HepG2 (cell line): ENCODE measurements around the gene ROMO1. TPM values are rescaled to one million over a fixed set of nuclear protein-coding genes. Genes with fewer than 3 reads are reported as not detected.

Experiments used
- NFE2L2 ChIP-seq: fragments of 150-350 bp; IDR thresholded peaks from 2 replicates; pipeline ENCODE4 v1.6.1; 2014; ENCODE audit warnings: low read length
- NFRKB ChIP-seq: fragments of 450-650 bp; IDR thresholded peaks from 2 replicates; pipeline ENCODE4 v1.6.1; 2017
- POLR2G ChIP-seq: fragments of 200-400 bp; formaldehyde crosslinking; IDR thresholded peaks from 2 replicates; pipeline ENCODE4 v1.6.1; 2018; ENCODE audit warnings: mild to moderate bottlenecking, low read depth, low read length, moderate library complexity
- RFX1 ChIP-seq: fragments of 450-650 bp; IDR thresholded peaks from 2 replicates; pipeline ENCODE4 v1.6.1; 2017
- SNAI1 ChIP-seq: sonication (generic); formaldehyde crosslinking; IDR thresholded peaks from 2 replicates; pipeline ENCODE4 v1.5.0; 2020; ENCODE audit warnings: mild to moderate bottlenecking, missing genetic modification reagents, borderline replicate concordance
- SNAPC2 ChIP-seq: sonication (generic); formaldehyde crosslinking; IDR thresholded peaks from 2 replicates; pipeline ENCODE4 v1.8.1; 2022; ENCODE audit warnings: mild to moderate bottlenecking, missing genetic modification reagents
- STAT6 ChIP-seq: sonication (generic); formaldehyde crosslinking; IDR thresholded peaks from 2 replicates; pipeline ENCODE4 v1.4.0; 2020; ENCODE audit warnings: missing genetic modification reagents, mild to moderate bottlenecking, borderline replicate concordance
- THYN1 ChIP-seq: sonication (generic); formaldehyde crosslinking; IDR thresholded peaks from 2 replicates; pipeline ENCODE4 v1.8.1; 2023; ENCODE audit warnings: low read depth, mild to moderate bottlenecking, moderate library complexity, missing genetic modification reagents, borderline replicate concordance
- ZBTB20 ChIP-seq: sonication (generic); formaldehyde crosslinking; IDR thresholded peaks from 2 replicates; pipeline ENCODE4 v1.8.1; 2023; ENCODE audit warnings: missing genetic modification reagents, low read depth, mild to moderate bottlenecking, borderline replicate concordance
- ZBTB4 ChIP-seq: sonication (generic); formaldehyde crosslinking; IDR thresholded peaks from 2 replicates; pipeline ENCODE4 v1.4.0; 2020; ENCODE audit warnings: missing genetic modification reagents, mild to moderate bottlenecking, borderline replicate concordance
- ZNF234 ChIP-seq: sonication (generic); formaldehyde crosslinking; conservative IDR thresholded peaks from 2 replicates; pipeline ENCODE4 v1.5.1; 2020; ENCODE audit warnings: mild to moderate bottlenecking, missing genetic modification reagents
- ZNF317 ChIP-seq: sonication (generic); formaldehyde crosslinking; IDR thresholded peaks from 2 replicates; pipeline ENCODE4 v1.5.0; 2020; ENCODE audit warnings: mild to moderate bottlenecking, missing genetic modification reagents
- ZNF547 ChIP-seq: sonication (generic); formaldehyde crosslinking; IDR thresholded peaks from 2 replicates; pipeline ENCODE4 v1.5.1; 2020; ENCODE audit warnings: mild to moderate bottlenecking, missing genetic modification reagents
- ZNF589 ChIP-seq: sonication (generic); formaldehyde crosslinking; conservative IDR thresholded peaks from 2 replicates; pipeline ENCODE4 v1.8.0; 2022; ENCODE audit warnings: mild to moderate bottlenecking, moderate library complexity, missing genetic modification reagents
- ZNF597 ChIP-seq: sonication (generic); formaldehyde crosslinking; IDR thresholded peaks from 2 replicates; pipeline ENCODE4 v1.5.0; 2020; ENCODE audit warnings: missing genetic modification reagents
- ZNF639 ChIP-seq: conservative IDR thresholded peaks from 2 replicates; pipeline ENCODE4 v1.6.1; 2018; ENCODE audit warnings: missing genetic modification reagents
- ZSCAN31 ChIP-seq: sonication (generic); formaldehyde crosslinking; IDR thresholded peaks from 2 replicates; pipeline ENCODE4 v1.5.0; 2020; ENCODE audit warnings: low read depth, mild to moderate bottlenecking, missing genetic modification reagents
- polyA plus RNA-seq, 8 experiments: library from polyadenylated mRNA; depleted of rRNA in 3 of 8; stranded (reverse) in 7 of 8; unstranded in 1 of 8; fragments of >200 nt; fragmentation: Illumina TruSeq in 4 of 8; extraction: Trizol in 4 of 8; gene quantifications; 2 replicates each; pipeline versions ENCODE4 v1.2.1 to v1.2.3, GENCODE V29; 2011 to 2016; ENCODE audit warnings: low read depth in 4 of 8, missing spikeins in 1 of 8, mixed read lengths in 1 of 8; ENCODE audit not compliant: insufficient read depth in 1 of 8
- total RNA-seq, 5 experiments: library from RNA; depleted of rRNA; stranded (reverse); fragments of >200 nt; fragmentation: Illumina TruSeq; extraction: Trizol; gene quantifications; 2 replicates each; pipeline ENCODE4 v1.2.3, GENCODE V29; 2016; ENCODE audit warnings: low read depth in 1 of 5

ROMO1 gene
- total and polyA plus RNA-seq, 2 of the 13 experiments (the other 11 are each of a cell fraction or from before 2014, with no cell fraction given), result 636 to 755 TPM

GRCh38 chr20:35699127-35699956, at the start of gene ROMO1, which contains the start of gene NFS1 (continued):
- peak; percentile 99 for TF ChIP-seq ZSCAN31 (CRISPR knock-in tag)
- peak; percentile 100 for TF ChIP-seq SNAI1
- TF ChIP-seq NFE2L2, result no peak
- no peak for TF ChIP-seq RFX1
- peak; percentile 99 for TF ChIP-seq ZNF589
- peak; percentile 90 for TF ChIP-seq ZNF597
- TF ChIP-seq ZNF234 (CRISPR knock-in tag), result peak; percentile 68; the same call in 1 of the 2 replicates
- peak; percentile 100 for TF ChIP-seq ZNF547 (CRISPR knock-in tag)
- peak; percentile 99 for TF ChIP-seq ZBTB4 (CRISPR knock-in tag)
- peak; percentile 65; the same call in 1 of the 2 replicates for TF ChIP-seq ZBTB20 (CRISPR knock-in tag)
- TF ChIP-seq THYN1 (CRISPR knock-in tag), result peak; percentile 97
- TF ChIP-seq SNAPC2 (CRISPR knock-in tag), result peak; percentile 98
- peak; percentile 98 for TF ChIP-seq STAT6 (CRISPR knock-in tag)
- TF ChIP-seq POLR2G, result peak; percentile 99
- peak; percentile 98 for TF ChIP-seq ZNF639 (CRISPR knock-in tag)
- peak; percentile 95 for TF ChIP-seq ZNF317
- no peak for TF ChIP-seq NFRKB
